Esophagus muscularis mucosa (tissue), 4 donors: Measurements from ENCODE around the gene LINC01488.

Source experiments
- EP300 ChIP-seq: sonication (generic); formaldehyde crosslinking; IDR thresholded peaks from one replicate; pipeline ENCODE4 v1.6.1; 2017; ENCODE audit warnings: antibody characterized with exemption
- POLR2A ChIP-seq: fragments of 450-650 bp; IDR thresholded peaks from one replicate; pipeline ENCODE4 v1.6.1; 2017; ENCODE audit warnings: antibody characterized with exemption, moderate library complexity, mild to moderate bottlenecking, low read depth
- TF ChIP-seq, protein P1 (sequence below), 3 experiments: fragments of 200-600 bp in 2 of 3; fragments of 450-650 bp in 1 of 3; sonication (generic) in 2 of 3; IDR thresholded peaks; one replicate each; pipeline ENCODE4 v1.5.1; 2017 to 2019; ENCODE audit warnings: antibody characterized with exemption in 3 of 3, mild to moderate bottlenecking in 2 of 3, moderate library complexity in 1 of 3

DNA sequence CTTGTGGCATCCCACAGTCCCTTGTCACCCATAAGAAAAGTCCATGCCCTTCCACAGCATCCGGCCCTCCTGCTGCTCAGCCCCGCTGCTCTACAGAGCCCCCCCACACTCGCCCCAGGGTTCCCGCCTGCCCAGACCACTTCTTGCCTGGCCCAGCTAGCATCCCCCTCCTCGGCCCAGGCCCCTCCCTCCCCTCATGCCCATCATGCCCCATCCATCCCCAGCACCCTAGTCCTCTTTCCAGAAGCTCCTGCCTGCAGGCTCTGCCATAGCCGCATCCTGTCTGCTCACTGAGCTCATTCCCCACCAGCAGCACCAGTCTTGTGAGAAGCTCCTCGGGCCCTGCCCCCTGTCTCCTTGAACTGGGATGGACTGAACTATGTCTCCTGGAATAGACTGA lies 54.4 kb downstream of the LINC01488 start:
- TF ChIP-seq EP300 = no peak
- TF ChIP-seq, protein P1, sequence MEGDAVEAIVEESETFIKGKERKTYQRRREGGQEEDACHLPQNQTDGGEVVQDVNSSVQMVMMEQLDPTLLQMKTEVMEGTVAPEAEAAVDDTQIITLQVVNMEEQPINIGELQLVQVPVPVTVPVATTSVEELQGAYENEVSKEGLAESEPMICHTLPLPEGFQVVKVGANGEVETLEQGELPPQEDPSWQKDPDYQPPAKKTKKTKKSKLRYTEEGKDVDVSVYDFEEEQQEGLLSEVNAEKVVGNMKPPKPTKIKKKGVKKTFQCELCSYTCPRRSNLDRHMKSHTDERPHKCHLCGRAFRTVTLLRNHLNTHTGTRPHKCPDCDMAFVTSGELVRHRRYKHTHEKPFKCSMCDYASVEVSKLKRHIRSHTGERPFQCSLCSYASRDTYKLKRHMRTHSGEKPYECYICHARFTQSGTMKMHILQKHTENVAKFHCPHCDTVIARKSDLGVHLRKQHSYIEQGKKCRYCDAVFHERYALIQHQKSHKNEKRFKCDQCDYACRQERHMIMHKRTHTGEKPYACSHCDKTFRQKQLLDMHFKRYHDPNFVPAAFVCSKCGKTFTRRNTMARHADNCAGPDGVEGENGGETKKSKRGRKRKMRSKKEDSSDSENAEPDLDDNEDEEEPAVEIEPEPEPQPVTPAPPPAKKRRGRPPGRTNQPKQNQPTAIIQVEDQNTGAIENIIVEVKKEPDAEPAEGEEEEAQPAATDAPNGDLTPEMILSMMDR (IDR thresholded peaks at IDR 0.05) = no peak
- TF ChIP-seq POLR2A = no peak
